ENCODE results near the gene GPSM1. TPM values are rescaled to one million over a fixed set of nuclear protein-coding genes. Genes with fewer than 3 reads are reported as not detected.

GPSM1 gene
- total and polyA plus RNA-seq, 7 donors = 2.3 to 16.1 (median 5.0) TPM

GRCh38 chr9:136399176-136400037, 72.1 kb downstream of the GPSM1 start:
- peak overlapping the region; percentile 44 to 76 (median 65) for H3K27ac ChIP-seq
- intact Hi-C loops (cut with DNase I) = loop anchor here (1.0 kb wide), 2 partner anchors 36 to 60 kb away; partner anchors contain the start of gene DNLZ
- no peaks in the 10 kb centered on the region for H3K9me3 ChIP-seq
- H3K36me3 ChIP-seq = peaks cover 8 to 56% (median 18%) of the 10 kb centered on the region in 4 donors
- H3K4me3 ChIP-seq = peak overlapping the region; percentile 70 to 99 (median 94)
- peaks cover 0 to 29% (median 21%) of the 10 kb centered on the region in 4 donors for H3K4me1 ChIP-seq
- no peaks in the 10 kb centered on the region for H3K27me3 ChIP-seq
- DNase-seq = no peak
- TF ChIP-seq POLR2A (IDR thresholded peaks at IDR 0.05) (no peak), EP300 (IDR thresholded peaks at IDR 0.05) (no peak), POLR2AphosphoS5 (IDR thresholded peaks at IDR 0.05) (no peak)
- TF ChIP-seq, protein P1, sequence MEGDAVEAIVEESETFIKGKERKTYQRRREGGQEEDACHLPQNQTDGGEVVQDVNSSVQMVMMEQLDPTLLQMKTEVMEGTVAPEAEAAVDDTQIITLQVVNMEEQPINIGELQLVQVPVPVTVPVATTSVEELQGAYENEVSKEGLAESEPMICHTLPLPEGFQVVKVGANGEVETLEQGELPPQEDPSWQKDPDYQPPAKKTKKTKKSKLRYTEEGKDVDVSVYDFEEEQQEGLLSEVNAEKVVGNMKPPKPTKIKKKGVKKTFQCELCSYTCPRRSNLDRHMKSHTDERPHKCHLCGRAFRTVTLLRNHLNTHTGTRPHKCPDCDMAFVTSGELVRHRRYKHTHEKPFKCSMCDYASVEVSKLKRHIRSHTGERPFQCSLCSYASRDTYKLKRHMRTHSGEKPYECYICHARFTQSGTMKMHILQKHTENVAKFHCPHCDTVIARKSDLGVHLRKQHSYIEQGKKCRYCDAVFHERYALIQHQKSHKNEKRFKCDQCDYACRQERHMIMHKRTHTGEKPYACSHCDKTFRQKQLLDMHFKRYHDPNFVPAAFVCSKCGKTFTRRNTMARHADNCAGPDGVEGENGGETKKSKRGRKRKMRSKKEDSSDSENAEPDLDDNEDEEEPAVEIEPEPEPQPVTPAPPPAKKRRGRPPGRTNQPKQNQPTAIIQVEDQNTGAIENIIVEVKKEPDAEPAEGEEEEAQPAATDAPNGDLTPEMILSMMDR (IDR thresholded peaks at IDR 0.05) = no peak
- 1% methylated on average over 67 of the region's 67 CpGs for WGBS, 2 donors

DNA sequence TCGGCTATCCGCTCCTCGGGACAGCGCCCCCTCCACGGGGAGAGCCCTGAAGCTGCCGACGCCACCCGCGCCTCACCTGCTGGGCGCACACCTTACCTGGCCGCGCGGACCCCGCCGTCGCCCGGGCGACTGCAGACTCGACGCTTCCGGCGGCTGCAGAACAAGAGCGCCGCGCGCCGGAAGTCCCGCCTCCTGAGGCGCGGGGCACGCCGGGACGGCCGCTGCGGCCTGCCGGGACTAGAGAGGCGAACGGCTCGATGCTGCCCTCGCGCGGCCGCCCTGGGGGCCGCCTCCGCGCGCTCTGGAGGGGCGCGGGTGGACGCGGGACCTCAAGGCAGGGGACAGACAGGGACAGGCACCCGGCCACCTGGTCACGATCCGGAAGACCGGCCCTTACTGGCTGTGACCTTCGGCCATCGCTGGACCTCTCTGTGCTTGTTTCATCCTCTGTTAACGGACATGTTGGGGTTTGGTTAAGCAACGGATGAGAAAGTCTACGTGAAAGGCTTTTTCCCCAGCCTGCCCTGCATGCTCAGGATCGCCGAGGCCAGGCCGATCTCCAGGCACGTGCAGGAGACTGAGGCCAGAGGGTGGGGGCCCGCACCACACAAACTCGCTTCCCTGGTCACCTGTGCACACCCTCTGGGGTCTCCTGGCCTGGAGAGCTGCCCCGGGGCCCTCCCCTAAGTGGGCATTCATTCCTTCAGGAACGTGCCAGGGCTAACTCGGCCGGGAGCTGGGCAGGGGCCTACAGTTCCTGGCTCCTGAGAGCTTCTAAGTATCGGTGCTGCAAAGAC, 72.9 kb downstream of the GPSM1 start, which contains the start of gene SNAPC4:
SNAPC4 (minus strand) TSS at position 133 of the 797 bp plus-strand sequence. CDS start 1,742 bp downstream, outside the sequence.
- DNase-seq = peak; percentile 91
- 4 to 7% methylated on average over 71 of the region's 71 CpGs for WGBS, 2 donors
- TF ChIP-seq EP300 (IDR thresholded peaks at IDR 0.05) (no peak), POLR2AphosphoS5 (IDR thresholded peaks at IDR 0.05) (peak in 3 of 4 donors; percentile 31 to 71 (median 71)), POLR2A (IDR thresholded peaks at IDR 0.05) (peak; percentile 12 to 32)
- TF ChIP-seq, protein P1 (IDR thresholded peaks at IDR 0.05) = peak; percentile 49 to 95 (median 62)
- H3K27ac ChIP-seq = peak within 1 kb of the TSS; percentile 44 to 76 (median 65)
- H3K36me3 ChIP-seq = peaks cover 6 to 56% (median 18%) of the 10 kb centered on the region in 4 donors
- H3K27me3 ChIP-seq = no peaks in the 10 kb centered on the region
- intact Hi-C loops (cut with DNase I) = loop anchor here (1.0 kb wide), 2 partner anchors 37 to 61 kb away; partner anchors contain the start of gene DNLZ
- peak within 1 kb of the TSS; percentile 70 to 99 (median 94) for H3K4me3 ChIP-seq
- H3K9me3 ChIP-seq = no peaks in the 10 kb centered on the region
- peaks cover 0 to 29% (median 21%) of the 10 kb centered on the region in 4 donors for H3K4me1 ChIP-seq

DNA sequence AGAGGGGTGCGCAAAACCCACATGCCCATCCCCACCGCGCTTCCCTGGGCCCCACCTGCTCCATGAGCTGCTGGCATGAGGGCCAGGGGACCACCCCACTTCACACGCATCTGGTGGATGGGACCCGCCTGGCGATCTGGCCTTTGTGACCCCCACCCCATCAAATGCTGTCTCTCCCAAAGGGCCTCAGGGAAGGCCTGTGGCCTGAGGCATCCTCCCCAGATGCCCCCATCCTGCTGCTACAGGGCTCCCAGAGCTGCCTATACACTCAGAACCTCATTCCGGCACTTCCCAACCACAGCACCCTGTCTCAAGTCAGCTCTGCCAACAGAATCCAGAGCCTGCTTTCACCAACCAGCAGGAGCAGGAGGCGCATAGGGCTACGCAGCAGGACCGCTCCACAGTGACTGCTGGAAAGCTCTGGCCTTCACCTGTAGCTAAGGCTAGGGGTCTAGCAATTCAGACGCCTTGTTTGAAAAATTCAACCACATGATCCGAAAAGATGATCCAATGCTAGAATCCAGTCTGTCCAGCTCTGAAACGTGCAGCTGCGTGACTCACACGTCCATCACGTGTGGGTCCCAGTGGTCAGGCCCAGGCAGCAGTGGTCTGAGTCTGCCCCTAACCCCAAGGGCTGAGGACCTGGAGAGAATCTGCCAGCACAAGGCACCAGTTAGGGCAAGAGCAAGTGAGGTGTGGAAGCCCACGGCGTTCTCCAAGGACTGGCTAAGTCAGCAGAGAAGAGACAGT, 74.0 kb downstream of the GPSM1 start:
- H3K4me1 ChIP-seq = peaks cover 0 to 29% (median 21%) of the 10 kb centered on the region in 4 donors
- H3K9me3 ChIP-seq = no peaks in the 10 kb centered on the region
- peaks cover 6 to 56% (median 26%) of the 10 kb centered on the region in 4 donors for H3K36me3 ChIP-seq
- intact Hi-C loops (cut with DNase I) = no loop called here
- no peak for DNase-seq
- H3K4me3 ChIP-seq = no peak overlapping the region
- TF ChIP-seq, protein P1 (IDR thresholded peaks at IDR 0.05) = no peak
- TF ChIP-seq POLR2A (IDR thresholded peaks at IDR 0.05) (no peak), POLR2AphosphoS5 (IDR thresholded peaks at IDR 0.05) (no peak), EP300 (IDR thresholded peaks at IDR 0.05) (no peak)
- H3K27ac ChIP-seq = no peak overlapping the region
- 93 to 94% methylated on average over 18 of the region's 18 CpGs for WGBS, 2 donors
- H3K27me3 ChIP-seq = no peaks in the 10 kb centered on the region

- no peak for DNase-seq
- Histone ChIP-seq H3K36me3 (peaks cover 4 to 56% (median 29%) of the 10 kb centered on the region in 4 donors), H3K9me3 (no peaks in the 10 kb centered on the region), H3K27ac (no peak overlapping the region), H3K27me3 (no peaks in the 10 kb centered on the region), H3K4me1 (peaks cover 0 to 29% (median 21%) of the 10 kb centered on the region in 4 donors), H3K4me3 (no peak overlapping the region)
- no peak for TF ChIP-seq POLR2A (IDR thresholded peaks at IDR 0.05)
- TF ChIP-seq POLR2AphosphoS5 (IDR thresholded peaks at IDR 0.05) = no peak
- no peak for TF ChIP-seq EP300 (IDR thresholded peaks at IDR 0.05)
- TF ChIP-seq, protein P1 (IDR thresholded peaks at IDR 0.05) = no peak
- 86 to 88% methylated on average over 13 of the region's 13 CpGs for WGBS, 2 donors
- intact Hi-C loops (cut with DNase I) = no loop called here
Measured at GRCh38 chr9:136402067-136402466, 74.7 kb downstream of the GPSM1 start.

All from sigmoid colon (tissue), 7 donors.